HG02610 (cell line): Measurements from ENCODE around the gene CYP1B1.
"Not testable (repeated sequence)": the region's sequence is repeated elsewhere in the genome, so short reads cannot be mapped to it uniquely, and the experiment has no call there.

Source experiments
- ATAC-seq: cut with Tn5 transposase; IDR thresholded peaks from one replicate; pipeline ENCODE4 v1.9.1; 2021; ENCODE audit warnings: mild to moderate bottlenecking, moderate library complexity; ENCODE audit not compliant: unreplicated experiment

The CYP1B1 gene

DNA sequence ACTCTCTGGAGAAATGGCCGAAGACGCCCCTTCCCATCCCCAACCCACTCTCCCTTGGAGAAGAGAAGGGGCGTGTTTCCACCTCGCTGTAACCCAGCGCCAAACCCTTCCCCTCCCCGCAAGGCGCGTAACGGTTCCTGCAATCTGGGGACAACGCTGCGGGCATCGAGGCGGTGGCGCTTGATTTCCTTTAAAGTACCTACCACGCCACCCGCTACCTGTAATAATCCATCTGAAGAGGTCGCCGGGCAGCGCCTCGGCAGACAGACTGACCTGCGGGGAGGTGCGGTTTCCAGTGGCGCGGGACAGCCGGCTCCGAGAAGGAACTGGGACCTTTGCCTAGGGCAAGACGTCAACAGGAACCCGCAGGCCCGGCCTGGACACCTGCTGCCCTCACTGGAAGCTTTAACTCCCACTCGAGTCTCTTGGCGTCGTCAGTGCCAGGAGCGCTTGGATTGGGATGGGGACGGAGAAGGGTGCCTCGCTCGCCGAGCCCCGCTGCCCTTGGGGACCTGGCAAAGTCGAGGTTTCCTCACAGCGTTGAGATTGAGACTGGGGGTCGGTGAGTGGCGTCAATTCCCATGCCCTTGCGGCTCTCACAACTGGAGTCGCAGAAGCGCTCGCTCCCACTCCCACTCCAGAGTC is at the start of gene CYP1B1:
Gene CYP1B1 (minus strand): TSS at position 645 of the 645 bp plus-strand sequence. CDS start 763 bp downstream, outside the sequence.
- ATAC-seq, result no peak

DNA sequence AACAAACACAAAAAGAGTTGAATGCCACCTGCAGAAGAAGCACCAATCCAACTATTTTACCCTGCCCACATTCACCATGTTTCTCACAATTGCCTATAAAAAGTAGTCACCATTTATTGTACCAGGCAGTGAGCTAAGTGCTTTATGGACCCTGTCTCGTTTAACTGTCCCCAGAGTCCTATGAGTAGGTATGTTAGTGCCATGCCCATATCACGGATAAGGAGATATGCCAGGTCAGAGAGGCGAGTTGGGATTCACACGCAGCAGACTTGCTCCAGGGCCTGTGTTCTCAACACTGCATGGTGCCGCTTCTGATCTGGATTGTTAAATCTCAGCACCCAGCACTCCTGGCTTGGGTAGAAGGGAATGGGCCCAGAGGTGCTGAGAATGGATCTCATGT is 49.1 kb upstream of the CYP1B1 start:
- no peak for ATAC-seq

DNA sequence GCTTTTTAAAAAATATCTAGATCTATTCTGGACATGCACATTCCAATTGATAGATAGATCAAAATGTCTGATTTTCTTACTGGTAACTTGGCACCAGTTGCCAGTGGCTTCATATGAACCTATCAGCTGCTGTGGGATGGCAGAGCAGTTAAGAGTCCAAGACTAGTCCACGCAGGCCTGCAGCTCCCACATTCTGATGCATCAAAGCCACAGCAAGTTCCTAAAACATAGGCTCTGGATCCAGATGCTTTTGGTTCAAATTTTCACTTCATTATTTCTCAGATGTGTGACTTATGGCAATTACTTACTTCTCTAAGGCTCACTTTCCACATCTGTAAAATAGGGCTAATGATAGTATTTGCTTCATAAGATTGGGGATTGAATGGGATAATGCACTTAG is 48.0 kb upstream of the CYP1B1 start:
- no peak for ATAC-seq

DNA sequence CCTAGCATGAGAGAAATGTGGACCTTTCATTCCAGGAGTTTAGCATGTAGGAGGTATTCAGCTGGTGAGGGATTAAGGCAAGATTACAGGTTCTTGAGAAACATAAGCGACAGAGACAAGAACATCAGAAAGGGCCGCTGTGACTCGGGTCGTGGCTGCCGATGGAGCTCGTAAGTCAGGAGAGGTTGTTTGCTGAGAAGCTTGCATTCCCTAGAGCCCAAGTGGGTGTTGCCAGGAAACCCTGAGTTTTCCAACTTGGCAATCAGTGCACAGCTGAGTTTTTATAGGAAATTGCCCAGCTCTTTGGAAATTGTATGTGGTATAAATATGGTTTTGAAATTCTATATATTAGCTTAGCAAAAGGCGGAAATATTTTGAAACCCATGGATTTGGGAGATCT is 46.4 kb upstream of the CYP1B1 start:
- no peak for ATAC-seq

DNA sequence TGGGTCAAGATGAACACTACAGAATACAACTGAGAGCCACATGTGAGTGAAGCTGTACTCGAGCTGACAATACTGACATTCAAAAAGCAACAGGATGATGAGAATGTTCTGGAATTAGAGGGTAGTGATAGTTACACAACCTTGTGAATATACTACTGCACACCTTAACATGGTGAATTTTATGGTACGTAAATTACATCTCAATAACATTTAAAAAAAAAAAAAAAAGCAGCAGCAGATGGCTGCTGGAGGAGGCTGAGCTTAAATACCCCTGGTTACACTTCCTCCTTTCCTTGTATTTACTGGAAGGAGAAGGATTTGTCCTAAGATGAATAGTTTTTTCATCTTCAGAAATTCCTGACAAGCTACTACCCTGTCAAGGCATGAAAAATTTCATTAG is 45.5 kb upstream of the CYP1B1 start:
- no peak for ATAC-seq

DNA sequence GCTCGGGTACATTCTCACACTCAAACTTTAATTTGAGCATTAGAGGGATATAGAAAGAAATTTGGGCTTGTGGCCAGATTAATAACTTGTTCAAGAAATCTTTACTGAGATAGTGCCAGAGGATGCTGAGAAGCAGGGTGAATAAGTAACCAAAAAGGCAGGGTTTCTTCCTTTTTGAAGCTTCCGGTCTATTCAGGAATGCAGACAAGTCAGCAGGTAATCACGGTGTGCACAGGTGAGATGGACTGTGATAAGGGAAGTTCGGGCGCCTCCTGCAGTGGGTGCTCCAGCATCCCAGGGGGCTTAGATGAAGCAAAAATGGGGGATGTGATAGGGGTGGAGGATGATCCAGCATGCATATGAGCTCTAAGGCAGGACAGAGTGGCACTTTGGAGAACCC is 44.9 kb upstream of the CYP1B1 start:
- no peak for ATAC-seq

DNA sequence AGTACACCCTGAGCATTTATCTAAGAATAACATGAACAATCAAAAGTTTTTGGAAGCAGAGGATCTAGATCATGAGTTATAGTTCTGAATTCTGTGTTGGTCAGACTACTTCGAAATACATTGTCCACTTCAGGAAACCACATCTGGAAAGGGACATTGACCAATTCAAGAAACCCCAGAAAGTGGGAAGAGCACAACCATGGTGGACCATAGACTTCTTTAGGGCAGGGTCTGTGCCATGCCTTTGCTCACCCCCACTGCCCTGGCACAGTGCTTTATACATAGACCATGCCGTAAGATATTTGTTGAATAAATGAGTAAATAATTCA is 44.3 kb upstream of the CYP1B1 start:
- ATAC-seq, result no peak

DNA sequence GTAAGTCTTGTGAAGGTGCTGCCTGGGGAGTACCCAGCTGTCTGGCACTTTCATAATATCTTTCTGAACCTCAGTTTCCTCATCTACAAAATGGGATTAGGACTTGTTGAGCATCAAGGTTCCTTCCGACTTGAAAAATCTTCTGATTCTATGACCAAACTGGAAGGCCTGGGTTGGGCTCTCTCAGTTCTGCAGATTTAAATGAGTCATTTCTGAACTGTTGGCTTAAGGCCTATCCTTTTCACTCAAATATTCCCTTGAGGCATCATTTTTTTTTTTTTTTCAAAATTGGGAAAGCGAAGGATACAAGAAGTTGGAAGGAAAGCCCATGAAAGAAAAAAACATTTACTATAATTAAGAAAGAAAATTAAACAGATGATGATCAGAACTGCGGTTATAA is 40.8 kb upstream of the CYP1B1 start:
- ATAC-seq, result no peak

DNA sequence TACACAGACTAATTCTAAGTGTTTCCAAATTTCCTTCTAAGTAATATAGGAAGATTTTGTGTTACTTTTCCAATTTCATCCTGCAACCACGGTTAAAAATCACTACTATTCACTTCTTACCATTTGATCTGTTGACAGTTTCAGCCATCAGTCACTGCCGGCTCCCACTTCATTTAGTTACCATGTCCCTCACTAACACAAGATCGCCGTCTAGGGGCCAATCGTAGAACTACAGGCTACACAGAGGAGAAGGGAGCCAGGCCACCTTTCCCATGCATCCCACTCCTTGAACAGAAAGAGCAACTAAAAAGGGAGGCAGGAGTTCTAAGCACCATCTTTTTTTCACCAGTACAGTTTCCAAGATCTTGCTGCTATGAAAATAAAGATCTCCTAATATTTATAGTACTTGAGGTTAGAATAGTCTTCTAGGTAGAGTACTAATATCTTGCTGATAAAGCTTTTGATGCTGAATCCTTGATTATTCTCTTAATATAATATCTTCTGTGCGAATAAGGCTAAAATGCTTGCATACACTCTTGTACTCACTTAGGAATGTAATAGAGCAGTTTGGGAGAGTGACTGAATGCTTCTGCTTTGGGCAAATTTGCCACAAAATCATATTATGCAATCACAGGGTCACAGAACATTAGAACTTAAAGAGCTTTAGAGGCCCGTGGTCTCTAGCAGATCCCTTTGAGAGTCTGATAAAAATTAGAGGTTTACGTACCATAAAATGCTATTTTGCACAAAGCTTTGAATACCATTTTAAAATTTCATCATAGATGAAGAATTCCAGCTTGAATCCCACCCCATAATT is 39.5 kb upstream of the CYP1B1 start:
- peak; percentile 53 for ATAC-seq

DNA sequence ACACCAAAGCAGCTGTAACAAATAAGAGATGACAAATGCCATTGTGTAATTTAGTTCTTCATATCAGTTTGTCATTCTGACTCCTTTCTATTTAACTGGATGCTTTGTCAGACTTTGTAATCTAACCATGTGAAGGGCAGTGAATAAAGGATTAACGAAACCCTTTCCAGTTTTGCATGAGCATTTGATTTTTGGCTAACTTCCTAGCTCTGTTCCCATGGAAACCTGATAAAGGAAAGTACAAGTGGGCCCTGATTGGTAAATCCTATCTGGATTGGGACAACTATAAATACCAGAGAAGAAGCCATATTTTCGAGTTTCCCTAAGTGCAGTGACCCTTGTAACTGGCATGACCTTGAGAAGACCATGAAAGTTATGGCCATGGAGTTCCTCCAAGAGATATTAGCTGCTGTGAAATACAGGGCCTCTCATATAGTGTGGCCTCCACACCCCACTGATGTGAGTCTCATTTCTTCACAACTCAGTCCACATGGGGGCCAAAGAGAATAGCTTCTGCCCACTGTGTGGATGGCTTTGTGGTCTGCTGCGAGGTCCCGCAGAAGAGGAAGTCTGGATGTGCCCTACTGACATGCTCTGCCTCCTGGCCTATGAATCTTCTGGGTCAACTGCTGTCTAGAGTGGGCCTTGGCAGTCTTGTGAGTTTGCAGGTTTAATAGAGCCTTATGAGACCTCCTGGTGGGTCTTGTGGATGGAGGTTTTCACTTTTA is 38.2 kb upstream of the CYP1B1 start:
- ATAC-seq, result no peak

DNA sequence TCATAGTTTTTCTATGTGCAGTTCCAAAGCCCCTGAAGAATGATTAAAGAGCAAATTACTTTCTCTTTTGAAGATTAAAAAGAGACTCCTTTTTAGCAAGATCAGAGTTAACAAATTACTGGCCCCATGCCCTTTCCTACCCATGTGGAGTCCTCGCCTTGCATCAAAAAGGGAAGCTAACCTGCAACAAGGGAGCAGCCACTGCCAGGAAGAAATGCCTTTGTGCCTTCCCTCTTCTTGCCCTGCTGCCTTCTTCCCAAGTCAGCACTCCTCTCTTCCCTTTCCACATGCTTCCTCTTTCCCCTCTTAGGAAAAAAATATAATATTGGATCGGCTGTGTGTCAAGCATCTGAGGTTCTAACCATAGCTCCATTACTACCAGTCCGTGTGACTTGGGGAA is 37.1 kb upstream of the CYP1B1 start:
- no peak for ATAC-seq

DNA sequence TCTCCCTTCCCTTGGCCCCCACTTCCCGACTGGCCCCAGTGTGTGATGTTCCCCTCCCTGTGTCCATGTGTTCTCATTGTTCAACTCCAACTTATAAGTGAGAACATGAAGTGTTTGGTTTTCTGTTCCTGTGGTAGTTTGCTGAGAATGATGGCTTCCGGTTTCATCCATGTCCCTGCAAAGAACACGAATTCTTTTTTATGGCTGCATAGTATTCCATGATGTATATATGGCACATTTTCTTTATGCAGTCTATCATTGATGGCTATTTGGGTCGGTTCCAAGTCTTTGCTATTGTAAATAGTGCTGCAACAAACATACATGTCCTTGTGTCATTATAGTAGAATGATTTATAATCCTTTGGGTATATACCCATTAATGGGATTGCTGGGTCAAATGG is 35.4 kb upstream of the CYP1B1 start:
- not testable (repeated sequence) for ATAC-seq

DNA sequence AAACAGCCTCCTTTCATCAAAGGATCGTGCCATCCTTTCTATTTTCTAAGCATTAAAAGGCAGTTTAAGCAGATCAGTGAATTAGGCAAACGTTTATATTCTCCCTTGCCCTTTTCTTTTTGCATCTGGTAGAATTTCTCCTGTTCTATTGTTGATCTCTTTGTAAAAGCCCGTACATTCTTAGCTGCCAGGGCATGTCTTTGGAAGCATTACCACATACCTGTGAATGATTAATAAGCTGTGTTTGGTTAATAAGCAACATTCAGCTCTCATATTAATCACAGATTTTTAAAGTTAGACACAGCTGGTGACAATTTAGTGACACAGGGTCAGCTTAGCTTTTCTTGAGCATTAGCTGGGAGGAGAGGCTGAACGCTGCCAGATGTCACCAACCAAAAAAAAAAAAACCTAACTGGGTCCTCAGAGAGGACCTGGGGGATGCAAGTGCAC is 33.8 kb upstream of the CYP1B1 start:
- ATAC-seq, result no peak

DNA sequence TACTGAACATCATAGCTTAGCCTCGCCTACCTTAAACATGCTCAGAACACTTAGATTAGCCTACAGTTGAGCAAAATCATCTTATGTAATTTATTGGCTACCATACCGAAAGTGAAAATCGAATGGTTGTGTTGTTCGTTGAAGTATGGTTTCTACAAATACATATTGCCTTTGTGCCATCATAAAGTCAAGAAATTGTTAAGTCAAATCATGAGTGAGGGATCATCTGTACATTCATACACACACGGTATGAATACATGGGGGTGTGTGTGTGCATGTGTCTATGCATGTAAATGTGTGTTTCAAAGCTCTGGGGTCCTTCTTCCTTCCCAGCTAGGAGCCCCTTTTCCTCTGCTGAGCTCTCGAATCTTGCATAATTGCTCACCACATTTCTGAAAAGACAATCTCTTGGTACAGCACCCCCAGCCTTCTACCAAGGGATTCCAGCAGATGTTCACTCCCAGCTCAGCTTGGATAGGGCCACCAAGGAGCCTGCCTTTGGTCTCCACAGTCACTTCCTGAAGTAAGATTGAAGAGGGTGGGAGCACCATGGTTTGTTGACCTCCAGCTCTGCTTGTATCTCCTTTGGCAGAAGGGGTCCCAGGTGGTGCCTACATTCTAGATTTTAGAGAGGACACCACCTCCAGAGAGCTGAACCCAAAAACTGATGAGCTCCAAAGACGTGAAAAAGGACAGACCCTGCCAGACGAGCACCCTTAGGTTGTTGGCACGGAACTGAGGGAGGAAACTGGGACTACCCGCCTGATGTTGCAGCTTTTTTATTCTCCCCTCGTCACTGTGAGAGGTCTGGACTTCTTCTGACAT is 33.2 kb upstream of the CYP1B1 start:
- ATAC-seq, result no peak

DNA sequence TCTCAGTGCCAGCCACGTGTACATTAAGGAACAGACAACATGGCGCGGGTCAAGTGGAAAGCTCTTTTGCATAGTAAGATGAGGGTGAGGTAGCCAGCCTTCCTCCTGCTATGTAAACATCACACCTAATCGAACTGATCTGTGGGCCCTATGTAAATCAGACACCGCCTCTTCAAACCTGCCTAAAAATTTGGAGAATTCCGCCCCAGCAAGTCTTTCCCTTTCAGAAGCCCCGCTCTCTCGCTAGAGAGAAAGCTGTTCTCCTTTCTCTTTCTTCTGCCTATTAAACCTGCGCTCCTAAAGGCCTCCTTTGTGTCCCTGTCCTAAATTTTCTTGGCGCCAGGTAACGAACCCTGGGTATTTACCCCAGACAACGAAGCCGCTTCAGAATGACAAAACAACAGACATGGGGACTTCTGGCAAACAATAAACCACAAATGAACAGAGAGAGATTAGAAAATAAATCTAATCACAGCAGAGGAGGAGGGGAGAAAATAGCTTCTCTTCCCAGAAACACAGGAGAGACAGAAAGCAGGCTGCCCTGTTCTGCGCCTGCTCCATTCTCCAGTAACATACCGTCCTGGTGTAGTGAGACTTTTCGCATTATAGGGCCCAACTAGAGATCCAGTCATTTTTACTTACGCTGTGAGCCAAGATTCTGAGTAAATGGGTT is 31.9 kb upstream of the CYP1B1 start:
- ATAC-seq, result no peak

DNA sequence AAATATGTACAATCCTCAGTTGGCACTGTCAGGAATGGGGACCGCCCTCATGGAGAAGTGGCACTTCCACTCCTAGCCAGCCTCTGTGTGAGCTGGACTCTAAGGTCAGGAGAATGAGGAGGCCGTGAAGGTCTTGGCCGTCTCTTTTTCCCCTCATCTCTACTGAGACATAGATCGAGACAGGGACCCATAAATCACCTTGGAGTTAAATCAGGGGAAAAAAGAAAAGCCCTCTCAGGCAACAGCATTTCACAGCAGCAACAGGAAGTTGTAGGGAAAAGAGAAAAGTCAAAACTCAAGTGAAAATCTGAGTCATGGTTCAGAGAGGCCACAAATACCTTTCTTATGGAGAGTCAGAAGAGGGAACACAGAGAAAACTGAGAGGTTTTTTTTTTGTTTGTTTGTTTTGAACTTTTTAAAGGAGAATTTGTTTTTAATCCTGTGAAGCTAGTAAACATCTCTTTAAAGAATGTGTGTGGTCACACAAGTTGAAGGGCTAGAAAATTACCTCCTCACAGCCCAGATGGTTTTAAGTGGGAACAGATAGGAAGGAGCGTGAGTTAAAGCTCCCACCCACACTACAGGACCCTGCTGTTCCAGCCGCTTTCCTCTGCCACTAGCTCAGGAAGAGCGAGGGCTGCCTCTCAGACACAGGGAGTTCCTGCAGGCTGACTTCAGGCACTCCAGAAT is 30.6 kb upstream of the CYP1B1 start:
- peak; percentile 77 for ATAC-seq

DNA sequence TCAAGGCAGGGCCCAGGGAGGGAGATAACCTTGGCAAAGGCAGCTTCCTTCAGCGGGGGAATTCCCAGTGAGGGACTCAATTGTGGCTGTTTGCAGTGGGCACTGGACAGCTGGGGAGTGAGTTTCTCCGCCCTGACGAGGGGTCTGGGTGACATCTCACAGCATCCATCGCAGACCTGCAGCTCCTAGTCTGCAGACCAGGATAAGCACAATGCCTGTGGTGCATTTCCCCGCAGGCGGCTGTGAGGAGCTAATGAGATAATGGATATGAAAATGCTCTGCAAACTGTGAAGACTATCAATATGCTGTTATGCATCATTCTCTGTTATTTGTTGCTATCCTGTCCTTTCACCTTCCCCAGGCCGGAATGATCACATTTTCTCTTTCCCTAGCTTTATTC is 30.0 kb upstream of the CYP1B1 start:
- ATAC-seq, result no peak

DNA sequence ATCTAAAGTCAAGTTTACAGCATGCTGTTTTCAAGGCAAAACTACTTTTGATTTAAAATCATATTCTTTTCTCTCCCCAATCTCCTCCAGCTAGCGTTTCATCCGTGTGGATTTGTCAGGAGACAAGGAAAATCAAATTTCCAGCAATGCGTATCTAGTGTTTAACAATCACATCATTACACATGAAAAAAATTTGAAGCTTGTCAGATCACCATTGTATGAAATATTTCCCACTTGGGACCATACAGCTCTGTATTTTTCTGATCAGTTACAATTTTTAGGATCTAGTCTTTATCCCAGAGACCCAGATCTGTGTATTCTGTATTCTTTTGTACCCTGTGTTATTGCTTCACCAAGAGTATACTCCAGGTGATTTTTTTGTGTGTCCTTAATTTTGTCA is 28.6 kb upstream of the CYP1B1 start:
- ATAC-seq, result no peak

DNA sequence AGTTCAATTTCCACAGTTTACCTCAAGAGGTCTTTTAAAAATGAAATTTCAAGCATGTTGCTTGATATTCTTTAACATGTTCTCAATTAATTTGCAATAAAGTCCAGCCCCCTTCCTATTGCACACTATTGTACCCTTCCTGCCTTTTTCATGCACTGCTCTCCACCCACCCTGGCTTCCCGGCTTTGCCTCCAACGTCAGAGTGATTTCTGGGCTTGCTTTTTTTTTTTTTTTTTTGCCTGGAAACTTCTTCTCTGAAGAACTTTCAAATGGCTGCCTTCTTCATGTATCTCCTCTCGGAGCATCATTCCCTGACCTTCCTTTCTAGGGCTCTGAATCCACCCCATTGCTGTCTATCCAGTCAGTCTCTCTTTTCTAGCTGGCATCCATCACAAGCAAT is 24.4 kb upstream of the CYP1B1 start:
- no peak for ATAC-seq
